D341Med (cell line): ENCODE results near the gene IRF4.
A peak's percentile ranks its signal among the peaks of the same experiment; 100 is the strongest.

ENCODE experiments used
- DNase-seq: peaks from one replicate; pipeline ENCODE4 v3.0.0; 2012; ENCODE audit warnings: low spot score

IRF4 gene

GRCh38 chr6:444653-445275, 53.2 kb downstream of the IRF4 start:
- no peak for DNase-seq

GRCh38 chr6:445571-446417, 54.2 kb downstream of the IRF4 start:
- DNase-seq: no peak

GRCh38 chr6:446418-447366, 55.1 kb downstream of the IRF4 start:
- DNase-seq: no peak

- DNase-seq: peak; percentile 34
These were observed 56.0 kb downstream of the IRF4 start for GRCh38 chr6:447381-448165.

- no peak for DNase-seq
These were observed 56.9 kb downstream of the IRF4 start for GRCh38 chr6:448296-449056.

GRCh38 chr6:449057-449430, 57.5 kb downstream of the IRF4 start:
- DNase-seq: peak; percentile 34

- DNase-seq: no peak
These were observed 58.2 kb downstream of the IRF4 start for GRCh38 chr6:449486-450419.

GRCh38 chr6:451336-451735, 59.8 kb downstream of the IRF4 start:
- peak; percentile 26 for DNase-seq

- peak; percentile 33 for DNase-seq
These were observed 60.3 kb downstream of the IRF4 start for GRCh38 chr6:451847-452246.

GRCh38 chr6:452301-453067, 60.9 kb downstream of the IRF4 start:
- peak; percentile 39 for DNase-seq

- DNase-seq: no peak
These were observed 61.6 kb downstream of the IRF4 start for GRCh38 chr6:453152-453551.

- no peak for DNase-seq
These were observed 62.8 kb downstream of the IRF4 start for GRCh38 chr6:454148-454991.

GRCh38 chr6:455006-455585, 63.5 kb downstream of the IRF4 start:
- no peak for DNase-seq

- no peak for DNase-seq
These were observed 64.3 kb downstream of the IRF4 start for GRCh38 chr6:455835-456234.

- DNase-seq: no peak
These were observed 64.9 kb downstream of the IRF4 start for GRCh38 chr6:456358-456867.

GRCh38 chr6:456887-457286, 65.3 kb downstream of the IRF4 start:
- no peak for DNase-seq
